Astrocyte of the spinal cord (primary cell): ENCODE measurements around the gene PRDM5.

ENCODE experiments used
- DNase-seq: peaks from one replicate; pipeline ENCODE4 v3.0.0; 2011; ENCODE audit warnings: low read depth, low spot score
- H3K4me3 ChIP-seq: 2 replicates; pipeline ENCODE4 v1.5.1; 2011; ENCODE audit warnings: low read depth, mild to moderate bottlenecking, low read length, moderate library complexity
- in situ Hi-C: cut with HindIII; loops from 2 replicates; pipeline ENCODE4 v1.10.0; 2017; ENCODE audit warnings: low sequenced_read_pairs
- TF ChIP-seq, protein P1 (sequence below): IDR thresholded peaks from 2 replicates; pipeline ENCODE4 v1.5.1; 2012; ENCODE audit warnings: low read depth, mild to moderate bottlenecking, low read length, inconsistent platforms

Gene PRDM5

DNA sequence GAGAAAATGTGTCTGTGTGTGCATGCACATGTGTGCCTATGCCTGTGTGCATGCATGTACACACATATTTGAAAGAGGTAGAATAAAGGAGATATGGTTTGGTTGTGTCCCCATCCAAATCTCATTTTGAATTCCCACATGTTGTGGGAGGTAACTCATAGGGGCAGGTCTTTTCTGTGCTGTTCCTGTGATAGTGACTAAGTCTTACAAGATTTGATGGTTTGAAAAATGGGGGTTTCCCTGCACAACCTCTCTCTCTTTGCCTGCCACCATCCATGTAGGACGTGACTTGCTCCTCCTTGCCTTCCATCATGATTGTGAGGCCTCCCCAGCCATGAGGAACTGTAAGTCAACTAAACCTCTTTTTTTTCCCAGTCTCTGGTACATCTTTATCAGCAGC lies 87.2 kb downstream of the PRDM5 start:
- no peak overlapping the region for H3K4me3 ChIP-seq
- in situ Hi-C loops = no loop called here
- no peak for DNase-seq
- TF ChIP-seq, protein P1, sequence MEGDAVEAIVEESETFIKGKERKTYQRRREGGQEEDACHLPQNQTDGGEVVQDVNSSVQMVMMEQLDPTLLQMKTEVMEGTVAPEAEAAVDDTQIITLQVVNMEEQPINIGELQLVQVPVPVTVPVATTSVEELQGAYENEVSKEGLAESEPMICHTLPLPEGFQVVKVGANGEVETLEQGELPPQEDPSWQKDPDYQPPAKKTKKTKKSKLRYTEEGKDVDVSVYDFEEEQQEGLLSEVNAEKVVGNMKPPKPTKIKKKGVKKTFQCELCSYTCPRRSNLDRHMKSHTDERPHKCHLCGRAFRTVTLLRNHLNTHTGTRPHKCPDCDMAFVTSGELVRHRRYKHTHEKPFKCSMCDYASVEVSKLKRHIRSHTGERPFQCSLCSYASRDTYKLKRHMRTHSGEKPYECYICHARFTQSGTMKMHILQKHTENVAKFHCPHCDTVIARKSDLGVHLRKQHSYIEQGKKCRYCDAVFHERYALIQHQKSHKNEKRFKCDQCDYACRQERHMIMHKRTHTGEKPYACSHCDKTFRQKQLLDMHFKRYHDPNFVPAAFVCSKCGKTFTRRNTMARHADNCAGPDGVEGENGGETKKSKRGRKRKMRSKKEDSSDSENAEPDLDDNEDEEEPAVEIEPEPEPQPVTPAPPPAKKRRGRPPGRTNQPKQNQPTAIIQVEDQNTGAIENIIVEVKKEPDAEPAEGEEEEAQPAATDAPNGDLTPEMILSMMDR = no peak

DNA sequence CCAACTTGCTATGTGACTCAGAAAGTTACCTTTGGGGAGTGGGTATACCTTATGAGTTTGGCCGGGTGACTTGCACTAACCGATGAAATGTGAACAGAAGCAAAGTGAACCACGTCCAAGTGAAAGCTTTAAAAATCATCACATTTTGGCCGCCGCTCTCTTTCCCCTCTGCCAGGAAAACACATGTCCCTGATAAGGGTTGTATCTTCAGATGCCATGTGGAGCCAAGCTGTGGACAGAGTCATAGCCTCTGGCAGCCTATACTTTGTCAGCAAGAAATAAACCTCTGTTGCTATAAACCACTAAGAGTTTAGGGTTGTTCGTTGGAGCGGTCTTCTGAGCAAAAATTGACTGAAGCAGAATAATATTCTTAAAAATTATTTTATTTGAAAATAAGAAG lies 92.3 kb downstream of the PRDM5 start:
- no peak for DNase-seq
- no peak overlapping the region for H3K4me3 ChIP-seq

DNA sequence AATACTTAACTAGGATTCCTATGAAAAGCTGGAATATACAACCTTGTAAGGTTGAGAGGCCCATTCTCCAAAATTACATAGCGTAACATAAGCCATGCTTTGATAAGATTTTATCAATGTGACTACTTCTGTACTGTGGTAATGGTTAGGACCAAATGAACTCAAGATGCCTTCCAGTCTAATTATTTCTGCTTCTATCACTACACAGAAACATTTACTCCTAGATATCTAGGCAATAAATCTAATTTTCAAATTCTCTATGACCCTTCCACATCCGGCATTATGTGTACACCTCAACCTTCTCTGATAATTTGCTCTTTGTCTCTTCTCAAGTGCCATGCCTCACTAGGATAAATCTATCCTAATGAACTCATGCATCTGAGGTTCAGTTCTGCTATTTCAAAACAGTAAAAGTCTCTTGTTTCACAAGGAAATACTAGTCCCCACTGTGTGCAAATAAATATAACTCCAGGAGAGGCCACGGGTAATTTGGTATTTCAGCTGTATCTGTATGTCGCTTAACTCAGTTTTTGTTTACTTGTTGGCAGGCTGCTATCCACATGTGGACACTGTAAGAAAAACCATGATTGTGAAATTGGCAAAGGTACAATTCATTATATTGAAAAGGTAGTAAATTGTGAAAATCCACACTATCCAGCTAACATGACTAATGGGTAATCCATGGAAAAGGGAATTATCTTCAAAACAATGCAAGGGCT lies 93.3 kb downstream of the PRDM5 start:
- peak; percentile 49 for DNase-seq
- in situ Hi-C loops = no loop called here
- TF ChIP-seq, protein P1 = no peak
- no peak overlapping the region for H3K4me3 ChIP-seq

More for the DNA sequence above, 92.3 kb downstream of the PRDM5 start:
- TF ChIP-seq, protein P1 = no peak
- in situ Hi-C loops = no loop called here

DNA sequence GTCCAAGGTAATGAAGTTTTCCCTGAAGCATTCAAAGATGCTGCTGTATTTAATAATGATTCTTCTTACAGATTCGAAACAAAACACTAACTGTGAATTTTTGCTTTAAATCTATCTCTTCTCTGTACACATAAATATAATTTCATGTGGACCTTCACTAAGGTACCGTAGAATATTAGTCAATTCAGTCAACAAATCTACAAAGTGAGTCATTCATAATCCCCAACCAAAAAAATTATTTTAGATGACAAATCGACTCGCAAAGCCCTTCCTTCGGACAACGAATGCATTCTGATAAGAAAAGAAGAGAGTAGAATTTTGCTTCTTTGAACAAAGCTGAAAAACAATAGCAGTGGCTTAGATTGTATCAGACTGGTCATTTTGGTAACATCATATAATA lies 95.7 kb downstream of the PRDM5 start:
- in situ Hi-C loops = no loop called here
- H3K4me3 ChIP-seq = no peak overlapping the region
- TF ChIP-seq, protein P1 = no peak
- DNase-seq = no peak

DNA sequence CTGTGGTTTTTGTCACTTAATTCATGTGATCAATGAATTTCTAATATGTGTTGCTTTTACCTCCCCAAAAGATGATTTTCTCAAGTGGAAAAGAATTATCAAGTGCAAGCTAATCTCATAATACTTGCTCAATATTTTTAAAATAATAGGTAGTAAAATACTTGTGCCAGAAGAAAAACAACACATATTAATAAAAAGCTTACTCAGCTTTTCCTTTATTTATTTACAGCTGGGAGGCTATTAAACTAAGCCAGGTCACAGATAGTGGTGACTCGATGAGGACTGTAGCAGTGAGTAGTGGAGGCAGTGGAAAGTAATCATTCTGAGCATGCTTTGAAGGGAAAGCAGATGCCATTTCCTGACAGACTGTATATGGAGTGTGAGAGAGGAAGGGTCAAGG lies 96.1 kb downstream of the PRDM5 start:
- in situ Hi-C loops = no loop called here
- H3K4me3 ChIP-seq = no peak overlapping the region
- TF ChIP-seq, protein P1 = no peak
- no peak for DNase-seq

DNA sequence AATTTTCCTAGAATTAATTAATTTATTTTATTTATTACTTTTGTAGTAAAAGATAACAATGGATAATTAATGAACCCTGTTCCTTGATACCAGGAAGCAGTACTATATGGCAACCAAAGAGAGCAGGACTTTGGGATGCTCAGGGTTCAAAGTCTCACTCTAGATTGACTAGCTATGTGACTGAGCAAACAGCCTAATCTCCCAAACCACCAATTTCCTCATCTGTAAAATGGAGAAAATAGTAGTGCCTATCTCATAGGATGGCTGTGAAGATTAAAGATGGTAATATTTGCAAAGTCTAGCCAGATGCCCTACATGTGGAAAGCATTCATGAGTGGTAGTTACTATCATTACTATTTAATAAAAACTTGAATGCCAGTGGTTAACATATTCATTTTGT lies 97.6 kb downstream of the PRDM5 start:
- TF ChIP-seq, protein P1 = no peak
- no peak for DNase-seq
- H3K4me3 ChIP-seq = no peak overlapping the region
- in situ Hi-C loops = no loop called here
